Spleen (tissue), 11 donors: ENCODE results near the gene CAMTA1. TPM values are rescaled to one million over a fixed set of nuclear protein-coding genes. Genes with fewer than 3 reads are reported as not detected.

ENCODE experiments used
- DNase-seq: peaks from one replicate; pipeline ENCODE4 v3.0.0-alpha.2; 2020
- H3K27ac ChIP-seq, 8 donors: fragments of 200-600 bp; sonication (generic) in 7 of 8; 1 replicate in 4 of 8; 2 replicates in 4 of 8; pipeline versions ENCODE4 v1.5.0 to v1.8.0; 2016 to 2021; ENCODE audit warnings: inconsistent platforms in 4 of 8, mild to moderate bottlenecking in 4 of 8, moderate library complexity in 1 of 8
- H3K27me3 ChIP-seq, 7 donors: fragments of 200-600 bp; sonication (generic) in 6 of 7; replicated peaks in 1 of 7; 1 replicate in 4 of 7; 2 replicates in 3 of 7; pipeline versions ENCODE4 v1.5.0 to v1.8.0; 2016 to 2021; ENCODE audit warnings: inconsistent platforms in 3 of 7, mild to moderate bottlenecking in 1 of 7
- H3K36me3 ChIP-seq, 6 donors: fragments of 200-600 bp; sonication (generic) in 5 of 6; 1 replicate in 4 of 6; 2 replicates in 2 of 6; pipeline versions ENCODE4 v1.5.0 to v1.8.0; 2016 to 2021; ENCODE audit warnings: inconsistent platforms in 2 of 6
- H3K4me1 ChIP-seq, 6 donors: fragments of 200-600 bp; sonication (generic) in 5 of 6; 1 replicate in 3 of 6; 2 replicates in 3 of 6; pipeline versions ENCODE4 v1.5.0 to v1.8.0; 2016 to 2021; ENCODE audit warnings: inconsistent platforms in 3 of 6
- H3K4me3 ChIP-seq, 8 donors: fragments of 200-600 bp; sonication (generic) in 7 of 8; 1 replicate in 4 of 8; 2 replicates in 4 of 8; pipeline versions ENCODE4 v1.5.0 to v1.8.0; 2016 to 2021; ENCODE audit warnings: inconsistent platforms in 4 of 8, mild to moderate bottlenecking in 4 of 8, moderate library complexity in 2 of 8
- H3K9me3 ChIP-seq, 8 donors: fragments of 200-600 bp; sonication (generic) in 7 of 8; 1 replicate in 4 of 8; 2 replicates in 4 of 8; pipeline versions ENCODE4 v1.5.0 to v1.8.0; 2016 to 2021; ENCODE audit warnings: inconsistent platforms in 4 of 8
- CTCF ChIP-seq, 11 experiments: fragments of 200-600 bp in 7 of 11; fragments of 450-650 bp in 4 of 11; sonication (generic) in 4 of 11; IDR thresholded peaks in 8 of 11; conservative IDR thresholded peaks in 3 of 11; 1 replicate in 7 of 11; 2 replicates in 4 of 11; pipeline versions ENCODE4 v1.4.0 to v1.8.0; 2016 to 2021; ENCODE audit warnings: antibody characterized with exemption in 11 of 11, inconsistent platforms in 4 of 11, mild to moderate bottlenecking in 1 of 11
- POLR2A ChIP-seq, 3 donors: fragments of 450-650 bp; IDR thresholded peaks; one replicate each; pipeline ENCODE4 v1.5.1; 2017; ENCODE audit warnings: antibody characterized with exemption in 3 of 3, mild to moderate bottlenecking in 1 of 3
- POLR2AphosphoS5 ChIP-seq, 3 donors: sonication (generic); formaldehyde crosslinking; IDR thresholded peaks; one replicate each; pipeline ENCODE4 v1.5.1; 2017; ENCODE audit warnings: antibody characterized with exemption in 3 of 3
- WGBS, 5 donors: extraction: QIAGEN DNeasy Blood & Tissue Kit in 3 of 5; methylation state at CpG; one replicate each; pipeline versions ENCODE4 v1.1.5 to v1.1.7; 2013 to 2018; 5-methylcytosine and 5-hydroxymethylcytosine counted together
- intact Hi-C: fragments of 100-400 bp; cut with DNase I; formaldehyde crosslinking; loops from one replicate; pipeline ENCODE4 v1.15.0; 2023; ENCODE audit warnings: low total_unique reads
- polyA plus RNA-seq, 3 donors: library from polyadenylated mRNA; stranded (reverse); fragments of 200-250 nt; gene quantifications; one replicate each; pipeline ENCODE4 v1.2.1, GENCODE V29; 2013
- total RNA-seq, 7 donors: library from RNA; depleted of rRNA in 3 of 7; stranded (reverse); fragments of >200 nt in 3 of 7; fragmentation: NEBNext Ultra II Directional in 4 of 7; extraction: Animal tissue kit (Norgen Biotek cat#: 25700) in 4 of 7; gene quantifications; one replicate each; pipeline versions ENCODE4 v1.1.0 to v1.2.1, GENCODE V29; 2016 to 2021
- donor health status: healthy with polysubstance abuse.
- donor health status: DM: no; HTN: no; CAD: no; lungs with moderate emphysema.
- donor health status: DM: no; HTN: no; CAD: no.
- donor health status: Bipolar disorder and iron deficiency.
- donor health status: healthy.
- donor health status: DM: no; HTN: no; CAD: no.
- donor health status: DM: yes; HTN: yes; CAD: no.

The CAMTA1 gene
- total and polyA plus RNA-seq, 10 donors: 53.0 to 106 (median 77.3) TPM

- no peaks in the 10 kb centered on the region for H3K9me3 ChIP-seq
- H3K4me1 ChIP-seq: no peaks in the 10 kb centered on the region
- intact Hi-C loops: no loop called here
- no peak overlapping the region for H3K27ac ChIP-seq
- no peak overlapping the region for H3K4me3 ChIP-seq
- TF ChIP-seq POLR2AphosphoS5 (IDR thresholded peaks at IDR 0.05) (no peak), CTCF (IDR thresholded peaks at IDR 0.05 in 8 of 11, conservative IDR thresholded peaks at IDR 0.05 in 3 of 11) (no peak), POLR2A (IDR thresholded peaks at IDR 0.05) (no peak)
- 82 to 90% (median 87%) methylated on average over 4 of the region's 4 CpGs for WGBS, 5 donors
- H3K27me3 ChIP-seq: no peaks in the 10 kb centered on the region
- DNase-seq: no peak
- no peaks in the 10 kb centered on the region for H3K36me3 ChIP-seq
Observed at GRCh38 chr1:7362947-7363346, 577.7 kb downstream of the CAMTA1 start.

DNA sequence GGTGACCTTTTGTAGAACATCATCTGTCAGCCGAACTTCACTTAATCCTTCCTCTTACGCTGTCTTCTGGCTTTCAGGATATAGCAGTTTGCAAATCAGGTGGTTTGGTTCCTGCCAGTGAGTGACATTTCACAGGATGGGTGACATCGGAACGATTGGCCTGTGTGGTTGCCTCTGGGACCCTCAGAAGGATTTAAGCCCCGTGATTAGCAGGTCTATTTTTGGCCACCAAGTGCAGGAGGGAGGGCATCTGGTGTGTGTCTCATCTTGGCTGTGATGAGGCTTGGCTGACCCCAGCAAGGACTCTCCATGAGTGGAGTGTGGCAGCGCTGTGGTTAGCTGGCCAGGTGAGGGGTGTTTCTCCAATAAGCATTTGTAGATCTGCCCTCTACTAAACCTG is 578.2 kb downstream of the CAMTA1 start:
- Histone ChIP-seq H3K27me3 (no peaks in the 10 kb centered on the region), H3K4me1 (no peaks in the 10 kb centered on the region), H3K36me3 (no peaks in the 10 kb centered on the region), H3K4me3 (no peak overlapping the region), H3K27ac (no peak overlapping the region), H3K9me3 (no peaks in the 10 kb centered on the region)
- 73 to 82% (median 77%) methylated on average over 6 of the region's 6 CpGs for WGBS, 5 donors
- intact Hi-C loops: no loop called here
- DNase-seq: no peak
- TF ChIP-seq CTCF (IDR thresholded peaks at IDR 0.05 in 8 of 11, conservative IDR thresholded peaks at IDR 0.05 in 3 of 11) (no peak), POLR2AphosphoS5 (IDR thresholded peaks at IDR 0.05) (no peak), POLR2A (IDR thresholded peaks at IDR 0.05) (no peak)

- no peaks in the 10 kb centered on the region for H3K36me3 ChIP-seq
- intact Hi-C loops: no loop called here
- H3K4me3 ChIP-seq: no peak overlapping the region
- no peak overlapping the region for H3K27ac ChIP-seq
- H3K9me3 ChIP-seq: no peaks in the 10 kb centered on the region
- DNase-seq: no peak
- H3K4me1 ChIP-seq: no peaks in the 10 kb centered on the region
- 75 to 79% (median 77%) methylated on average over 8 of the region's 8 CpGs for WGBS, 5 donors
- no peaks in the 10 kb centered on the region for H3K27me3 ChIP-seq
- TF ChIP-seq CTCF (IDR thresholded peaks at IDR 0.05 in 8 of 11, conservative IDR thresholded peaks at IDR 0.05 in 3 of 11) (no peak), POLR2AphosphoS5 (IDR thresholded peaks at IDR 0.05) (no peak), POLR2A (IDR thresholded peaks at IDR 0.05) (no peak)
Observed at GRCh38 chr1:7365706-7366105, 580.5 kb downstream of the CAMTA1 start.

DNA sequence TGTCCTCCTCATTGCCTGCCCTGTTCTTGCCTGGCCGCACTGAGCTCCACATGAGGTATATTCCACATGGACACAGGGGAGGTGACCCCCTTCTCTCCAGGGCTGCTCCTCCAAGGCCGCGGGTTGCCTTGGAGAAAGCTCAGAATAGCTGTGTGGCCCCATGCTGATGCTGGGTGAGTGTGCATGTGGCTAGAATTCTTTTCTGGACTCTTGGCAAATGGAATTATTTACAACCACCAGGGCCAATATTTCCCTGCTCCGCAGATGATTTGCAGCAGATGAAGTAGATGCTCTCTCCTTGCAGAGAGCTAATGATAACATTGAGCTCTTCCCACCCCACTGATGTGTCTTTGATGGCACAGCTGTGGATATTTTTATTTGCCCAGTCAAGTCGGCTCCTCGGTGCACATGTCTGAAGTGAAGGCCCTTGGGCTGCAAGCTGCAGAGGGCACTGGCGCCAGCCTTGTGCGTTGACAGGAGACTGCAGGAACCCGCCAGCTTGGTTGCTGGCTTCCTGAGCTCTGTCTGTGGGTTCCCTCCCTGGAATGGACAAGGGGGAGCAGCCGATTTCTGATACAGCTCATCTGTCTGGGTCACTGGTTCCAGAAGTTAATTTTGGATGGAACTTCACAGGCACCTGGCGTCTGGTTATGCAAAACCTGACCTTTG is 581.2 kb downstream of the CAMTA1 start:
- H3K4me1 ChIP-seq: no peaks in the 10 kb centered on the region
- intact Hi-C loops: no loop called here
- H3K27ac ChIP-seq: no peak overlapping the region
- DNase-seq: no peak
- no peak overlapping the region for H3K4me3 ChIP-seq
- no peaks in the 10 kb centered on the region for H3K27me3 ChIP-seq
- H3K9me3 ChIP-seq: no peaks in the 10 kb centered on the region
- TF ChIP-seq POLR2AphosphoS5 (IDR thresholded peaks at IDR 0.05) (no peak), POLR2A (IDR thresholded peaks at IDR 0.05) (no peak), CTCF (IDR thresholded peaks at IDR 0.05 in 8 of 11, conservative IDR thresholded peaks at IDR 0.05 in 3 of 11) (no peak)
- 79 to 91% (median 87%) methylated on average over 8 to 11 of the region's 11 CpGs for WGBS, 5 donors
- H3K36me3 ChIP-seq: no peaks in the 10 kb centered on the region
